SH-SY5Y (cell line): ENCODE data around the gene ACTR10.

ENCODE experiments used
- GATA2 ChIP-seq: IDR thresholded peaks from 2 replicates; pipeline ENCODE4 v1.6.1; 2011; ENCODE audit warnings: mild to moderate bottlenecking, low read depth, low read length
- GATA3 ChIP-seq: IDR thresholded peaks from 2 replicates; pipeline ENCODE4 v1.6.1; 2011; ENCODE audit warnings: low read depth, mild to moderate bottlenecking, low read length, moderate library complexity

DNA sequence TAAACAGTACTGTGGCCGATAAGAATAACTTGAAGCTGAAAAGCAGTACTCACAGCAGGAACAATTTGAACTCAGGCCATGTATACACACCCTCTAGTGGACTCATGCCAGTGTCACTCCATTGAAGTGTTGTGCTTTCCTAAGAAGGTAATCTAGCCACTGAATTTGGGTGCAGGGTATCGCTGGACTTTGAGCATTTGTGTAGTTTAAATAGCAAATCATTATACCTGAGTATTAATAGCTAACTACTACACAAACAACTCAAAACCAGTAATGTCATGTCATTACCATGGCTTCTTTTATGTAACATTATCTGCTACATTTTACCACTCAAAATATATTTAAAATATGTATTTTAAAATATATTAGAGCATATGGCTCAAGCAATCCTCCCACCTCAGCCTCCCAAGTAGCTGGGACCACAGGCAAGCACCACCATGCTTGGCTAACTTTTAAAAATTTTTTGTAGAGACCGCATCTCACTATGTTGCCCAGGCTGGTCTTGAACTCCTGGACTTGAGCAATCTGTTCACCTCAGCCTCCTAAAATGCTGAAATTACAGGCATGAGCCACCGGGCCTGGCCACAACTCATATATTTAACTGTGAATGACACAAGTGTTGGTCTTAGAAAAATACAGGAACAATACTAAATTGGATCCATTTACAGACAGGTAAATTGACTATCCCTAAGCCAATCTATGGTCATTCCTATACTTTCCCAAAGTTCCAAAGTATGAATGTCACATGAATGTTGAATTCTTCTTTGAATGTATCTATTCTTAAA is 72.8 kb downstream of the ACTR10 start:
- TF ChIP-seq GATA2, result no peak
- TF ChIP-seq GATA3, result no peak
